GM23248 (cell line): ENCODE measurements around the gene FBXW8.

Source experiments
- EZH2 ChIP-seq: fragments of 200-600 bp; sonication (generic); IDR thresholded peaks from 2 replicates; pipeline ENCODE4 v1.6.1; 2018; ENCODE audit warnings: antibody characterized with exemption, mild to moderate bottlenecking; ENCODE audit not compliant: insufficient read depth, poor library complexity, severe bottlenecking
- EZH2phosphoT487 ChIP-seq: fragments of 200-600 bp; sonication (generic); IDR thresholded peaks from 2 replicates; pipeline ENCODE4 v1.6.1; 2018; ENCODE audit warnings: antibody characterized with exemption, moderate library complexity, mild to moderate bottlenecking, low read depth; ENCODE audit not compliant: insufficient read depth

DNA sequence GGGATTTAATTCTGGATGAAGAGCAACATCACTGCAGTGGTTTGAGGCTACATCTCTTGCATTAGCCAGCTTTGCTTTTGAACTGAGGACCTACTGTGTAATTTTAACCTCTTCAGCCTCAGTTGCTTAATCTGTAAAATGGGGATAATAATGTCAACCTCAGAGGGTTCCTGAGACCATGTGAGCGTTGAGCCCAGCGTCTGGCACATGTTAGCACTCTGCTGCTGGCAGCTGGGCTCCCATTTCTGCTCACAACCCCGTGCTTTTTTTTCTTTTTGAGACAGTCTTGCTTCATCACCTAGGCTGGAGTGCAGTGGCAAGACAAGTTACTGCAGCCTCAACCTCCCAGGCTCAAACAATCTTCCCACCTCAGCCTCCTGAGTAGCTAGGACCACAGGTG, 156.9 kb downstream of the FBXW8 start:
- no peak for TF ChIP-seq EZH2
- TF ChIP-seq EZH2phosphoT487: no peak
